GM06990 (cell line): ENCODE measurements around the gene OPCML.

ENCODE experiments used
- DNase-seq: peaks from one replicate; pipeline ENCODE4 v3.0.0-alpha.2; 2011; ENCODE audit not compliant: insufficient read length; ENCODE audit errors: extremely low read depth
- H3K27me3 ChIP-seq: replicated peaks from 2 replicates; pipeline ENCODE4 v1.6.0; 2011; ENCODE audit warnings: low read length; ENCODE audit not compliant: control insufficient read depth, insufficient read depth
- H3K36me3 ChIP-seq: 2 replicates; pipeline ENCODE4 v1.5.1; 2011; ENCODE audit warnings: low read length; ENCODE audit not compliant: control insufficient read depth, insufficient read depth
- H3K4me3 ChIP-seq: replicated peaks from 2 replicates; pipeline ENCODE4 v1.5.1; 2011; ENCODE audit warnings: low read depth, mild to moderate bottlenecking, control low read depth, low read length
- CTCF ChIP-seq: IDR thresholded peaks from 2 replicates; pipeline ENCODE4 v1.5.1; 2011; ENCODE audit warnings: low read length, control low read depth, mild to moderate bottlenecking, inconsistent platforms; ENCODE audit not compliant: insufficient read depth, poor library complexity, severe bottlenecking

OPCML gene

GRCh38 chr11:132792341-132793140 is 739.8 kb downstream of the OPCML start:
- no peak overlapping the region for H3K4me3 ChIP-seq
- no peaks in the 10 kb centered on the region for H3K27me3 ChIP-seq
- DNase-seq, result no peak
- no peaks in the 10 kb centered on the region for H3K36me3 ChIP-seq
- no peak for TF ChIP-seq CTCF

- no peak for TF ChIP-seq CTCF
- H3K4me3 ChIP-seq, result no peak overlapping the region
- DNase-seq, result no peak
- H3K27me3 ChIP-seq, result no peaks in the 10 kb centered on the region
- no peaks in the 10 kb centered on the region for H3K36me3 ChIP-seq
Measured at GRCh38 chr11:132790971-132791370, 741.3 kb downstream of the OPCML start.

- H3K4me3 ChIP-seq, result no peak overlapping the region
- no peak for DNase-seq
- no peaks in the 10 kb centered on the region for H3K36me3 ChIP-seq
- no peak for TF ChIP-seq CTCF
- no peaks in the 10 kb centered on the region for H3K27me3 ChIP-seq
Measured at GRCh38 chr11:132790466-132790865, 741.8 kb downstream of the OPCML start.

- Histone ChIP-seq H3K4me3 (no peak overlapping the region), H3K36me3 (no peaks in the 10 kb centered on the region), H3K27me3 (no peaks in the 10 kb centered on the region)
- no peak for TF ChIP-seq CTCF
- DNase-seq, result no peak
Measured at GRCh38 chr11:132788816-132789325, 743.4 kb downstream of the OPCML start.

GRCh38 chr11:132785878-132786277 is 746.4 kb downstream of the OPCML start:
- DNase-seq, result no peak
- Histone ChIP-seq H3K36me3 (no peaks in the 10 kb centered on the region), H3K4me3 (no peak overlapping the region), H3K27me3 (no peaks in the 10 kb centered on the region)
- no peak for TF ChIP-seq CTCF
